Skin epidermis (tissue), 12 donors: Measurements from ENCODE around the gene TNFRSF11A.
A peak's percentile ranks its signal among the peaks of the same experiment; 100 is the strongest.

ENCODE experiments used
- H3K27ac ChIP-seq, 21 experiments: fragments of 200-600 bp; sonication (generic) in 11 of 21; one replicate each; pipeline ENCODE4 v1.5.0; 2020; ENCODE audit warnings: mild to moderate bottlenecking in 3 of 21, inconsistent platforms in 2 of 21, moderate library complexity in 2 of 21
- H3K4me3 ChIP-seq, 7 experiments: fragments of 200-600 bp; sonication (generic) in 2 of 7; one replicate each; pipeline ENCODE4 v1.5.0; 2020; ENCODE audit warnings: inconsistent platforms in 2 of 7, mild to moderate bottlenecking in 2 of 7, moderate library complexity in 1 of 7

TNFRSF11A gene

GRCh38 chr18:62371436-62371835 lies 46.3 kb downstream of the TNFRSF11A start:
- Histone ChIP-seq H3K27ac (no peak overlapping the region), H3K4me3 (no peak overlapping the region)

GRCh38 chr18:62372156-62372555 lies 47.0 kb downstream of the TNFRSF11A start:
- Histone ChIP-seq H3K27ac (no peak overlapping the region), H3K4me3 (no peak overlapping the region)

GRCh38 chr18:62372882-62373281 lies 47.8 kb downstream of the TNFRSF11A start:
- Histone ChIP-seq H3K27ac (no peak overlapping the region), H3K4me3 (no peak overlapping the region)

- Histone ChIP-seq H3K4me3 (no peak overlapping the region), H3K27ac (no peak overlapping the region)
Measured at GRCh38 chr18:62374410-62374965, 49.4 kb downstream of the TNFRSF11A start.

- no peak overlapping the region for H3K27ac ChIP-seq
- H3K4me3 ChIP-seq: no peak overlapping the region
Measured at GRCh38 chr18:62377131-62377807, 52.2 kb downstream of the TNFRSF11A start.

- H3K27ac ChIP-seq: no peak overlapping the region
- H3K4me3 ChIP-seq: no peak overlapping the region
Measured at GRCh38 chr18:62379051-62379450, 53.9 kb downstream of the TNFRSF11A start.

- H3K4me3 ChIP-seq: no peak overlapping the region
- no peak overlapping the region for H3K27ac ChIP-seq
Measured at GRCh38 chr18:62381373-62381772, 56.3 kb downstream of the TNFRSF11A start.

- H3K4me3 ChIP-seq: no peak overlapping the region
Measured at GRCh38 chr18:62384068-62384467, 59.0 kb downstream of the TNFRSF11A start.

GRCh38 chr18:62384610-62385097 lies 59.5 kb downstream of the TNFRSF11A start:
- H3K4me3 ChIP-seq: peak overlapping the region in 2 of 7 experiments; percentile 11 to 22
- H3K27ac ChIP-seq: no peak overlapping the region

More at GRCh38 chr18:62384068-62384467, 59.0 kb downstream of the TNFRSF11A start:
- no peak overlapping the region for H3K27ac ChIP-seq

GRCh38 chr18:62386091-62386490 lies 61.0 kb downstream of the TNFRSF11A start:
- no peak overlapping the region for H3K4me3 ChIP-seq
- H3K27ac ChIP-seq: no peak overlapping the region

- H3K27ac ChIP-seq: no peak overlapping the region
- no peak overlapping the region for H3K4me3 ChIP-seq
Measured at GRCh38 chr18:62386601-62387000, 61.5 kb downstream of the TNFRSF11A start.

- H3K27ac ChIP-seq: no peak overlapping the region
- H3K4me3 ChIP-seq: no peak overlapping the region
Measured at GRCh38 chr18:62387257-62387656, 62.1 kb downstream of the TNFRSF11A start.

GRCh38 chr18:62388855-62389760 lies 64.0 kb downstream of the TNFRSF11A start:
- Histone ChIP-seq H3K4me3 (no peak overlapping the region), H3K27ac (peak overlapping the region in 1 of 21 experiments; percentile 21)

GRCh38 chr18:62389761-62390481 lies 64.8 kb downstream of the TNFRSF11A start:
- Histone ChIP-seq H3K27ac (no peak overlapping the region), H3K4me3 (no peak overlapping the region)

- H3K4me3 ChIP-seq: no peak overlapping the region
- no peak overlapping the region for H3K27ac ChIP-seq
Measured at GRCh38 chr18:62394006-62394763, 69.1 kb downstream of the TNFRSF11A start.

GRCh38 chr18:62396381-62396780 lies 71.3 kb downstream of the TNFRSF11A start:
- no peak overlapping the region for H3K4me3 ChIP-seq
- no peak overlapping the region for H3K27ac ChIP-seq

GRCh38 chr18:62396967-62397366 lies 71.9 kb downstream of the TNFRSF11A start:
- Histone ChIP-seq H3K27ac (no peak overlapping the region), H3K4me3 (no peak overlapping the region)

GRCh38 chr18:62398291-62398690 lies 73.2 kb downstream of the TNFRSF11A start:
- Histone ChIP-seq H3K4me3 (no peak overlapping the region), H3K27ac (no peak overlapping the region)

GRCh38 chr18:62399276-62399675 lies 74.2 kb downstream of the TNFRSF11A start:
- no peak overlapping the region for H3K27ac ChIP-seq
- no peak overlapping the region for H3K4me3 ChIP-seq
